Mucosa of stomach (tissue), 1 donor: Measurements from ENCODE around the gene ANKRD13B.

Experiments used
- H3K27me3 ChIP-seq: one replicate; pipeline ENCODE4 v1.7.0; 2013; ENCODE audit warnings: mild to moderate bottlenecking, low read length; ENCODE audit not compliant: control insufficient read depth, insufficient read depth
- H3K36me3 ChIP-seq: one replicate; pipeline ENCODE4 v1.7.0; 2013; ENCODE audit warnings: low read length; ENCODE audit not compliant: control insufficient read depth, insufficient read depth
- H3K4me1 ChIP-seq: one replicate; pipeline ENCODE4 v1.7.0; 2013; ENCODE audit warnings: mild to moderate bottlenecking, low read length; ENCODE audit not compliant: control insufficient read depth, insufficient read depth
- H3K4me3 ChIP-seq: one replicate; pipeline ENCODE4 v1.7.0; 2013; ENCODE audit warnings: low read length
- H3K9ac ChIP-seq: one replicate; pipeline ENCODE4 v1.7.0; 2013; ENCODE audit warnings: mild to moderate bottlenecking, low read length, moderate library complexity
- H3K9me3 ChIP-seq: one replicate; pipeline ENCODE4 v1.7.0; 2013; ENCODE audit warnings: mild to moderate bottlenecking, low read length, moderate library complexity; ENCODE audit not compliant: control insufficient read depth
- donor health status: Pancreatic carcinoma.

The ANKRD13B gene

GRCh38 chr17:29588017-29588561, 4.8 kb upstream of the ANKRD13B start:
- peak overlapping the region; percentile 67 for H3K4me3 ChIP-seq
- peak overlapping the region; percentile 77 for H3K9ac ChIP-seq
- H3K9me3 ChIP-seq = no peaks in the 10 kb centered on the region
- peaks cover 54% of the 10 kb centered on the region for H3K4me1 ChIP-seq
- H3K27me3 ChIP-seq = no peaks in the 10 kb centered on the region
- no peaks in the 10 kb centered on the region for H3K36me3 ChIP-seq

- peak overlapping the region; percentile 67 for H3K4me3 ChIP-seq
- no peaks in the 10 kb centered on the region for H3K27me3 ChIP-seq
- peaks cover 56% of the 10 kb centered on the region for H3K4me1 ChIP-seq
- H3K36me3 ChIP-seq = no peaks in the 10 kb centered on the region
- H3K9me3 ChIP-seq = no peaks in the 10 kb centered on the region
- peak overlapping the region; percentile 77 for H3K9ac ChIP-seq
Measured at GRCh38 chr17:29588562-29589411, 4.1 kb upstream of the ANKRD13B start.

- peaks cover 60% of the 10 kb centered on the region for H3K4me1 ChIP-seq
- H3K4me3 ChIP-seq = peak within 1 kb of the TSS; percentile 67
Measured at GRCh38 chr17:29589524-29590410, 3.2 kb upstream of the ANKRD13B start, which contains the start of gene GIT1. GIT1 (minus strand) TSS chr17:29589648; CDS start chr17:29589378, 270 bp downstream.

GRCh38 chr17:29590411-29591145, 2.4 kb upstream of the ANKRD13B start:
- Histone ChIP-seq H3K36me3 (no peaks in the 10 kb centered on the region), H3K9me3 (no peaks in the 10 kb centered on the region), H3K27me3 (no peaks in the 10 kb centered on the region), H3K4me3 (peak overlapping the region; percentile 60), H3K9ac (no peak overlapping the region), H3K4me1 (peaks cover 60% of the 10 kb centered on the region)

More at GRCh38 chr17:29589524-29590410, 3.2 kb upstream of the ANKRD13B start, which contains the start of gene GIT1:
- Histone ChIP-seq H3K9ac (peak within 1 kb of the TSS; percentile 77), H3K27me3 (no peaks in the 10 kb centered on the region), H3K36me3 (no peaks in the 10 kb centered on the region), H3K9me3 (no peaks in the 10 kb centered on the region)

GRCh38 chr17:29591146-29591736, 1.7 kb upstream of the ANKRD13B start:
- Histone ChIP-seq H3K27me3 (no peaks in the 10 kb centered on the region), H3K9ac (no peak overlapping the region), H3K36me3 (no peaks in the 10 kb centered on the region), H3K4me3 (peak overlapping the region; percentile 24), H3K9me3 (no peaks in the 10 kb centered on the region), H3K4me1 (peaks cover 60% of the 10 kb centered on the region)

GRCh38 chr17:29591737-29592608, 959 bp upstream of the ANKRD13B start:
- Histone ChIP-seq H3K36me3 (no peaks in the 10 kb centered on the region), H3K9me3 (no peaks in the 10 kb centered on the region), H3K9ac (peak overlapping the region; percentile 30), H3K4me1 (peaks cover 54% of the 10 kb centered on the region), H3K27me3 (no peaks in the 10 kb centered on the region), H3K4me3 (peak overlapping the region; percentile 24)

- Histone ChIP-seq H3K36me3 (no peaks in the 10 kb centered on the region), H3K27me3 (no peaks in the 10 kb centered on the region), H3K9ac (peak overlapping the region; percentile 35), H3K4me3 (no peak overlapping the region), H3K9me3 (no peaks in the 10 kb centered on the region), H3K4me1 (peaks cover 38% of the 10 kb centered on the region)
Measured at GRCh38 chr17:29593591-29594518, 923 bp downstream of the ANKRD13B start.

- no peak overlapping the region for H3K4me3 ChIP-seq
- no peaks in the 10 kb centered on the region for H3K36me3 ChIP-seq
- no peak overlapping the region for H3K9ac ChIP-seq
- H3K27me3 ChIP-seq = no peaks in the 10 kb centered on the region
- peaks cover 38% of the 10 kb centered on the region for H3K4me1 ChIP-seq
- no peaks in the 10 kb centered on the region for H3K9me3 ChIP-seq
Measured at GRCh38 chr17:29594519-29595090, 1.7 kb downstream of the ANKRD13B start.

- no peak overlapping the region for H3K9ac ChIP-seq
- no peaks in the 10 kb centered on the region for H3K27me3 ChIP-seq
- H3K9me3 ChIP-seq = no peaks in the 10 kb centered on the region
- H3K4me3 ChIP-seq = no peak overlapping the region
- H3K36me3 ChIP-seq = no peaks in the 10 kb centered on the region
- H3K4me1 ChIP-seq = peaks cover 31% of the 10 kb centered on the region
Measured at GRCh38 chr17:29595107-29595942, 2.4 kb downstream of the ANKRD13B start.
